OCI-M2 (cell line): Measurements from ENCODE around the gene GRIK3.

ENCODE experiments used
- DNase-seq: peaks from one replicate; lab custom pipeline; 2025; ENCODE audit not compliant: unreplicated experiment; lab: John Stamatoyannopoulos, UW

GRIK3 gene

DNA sequence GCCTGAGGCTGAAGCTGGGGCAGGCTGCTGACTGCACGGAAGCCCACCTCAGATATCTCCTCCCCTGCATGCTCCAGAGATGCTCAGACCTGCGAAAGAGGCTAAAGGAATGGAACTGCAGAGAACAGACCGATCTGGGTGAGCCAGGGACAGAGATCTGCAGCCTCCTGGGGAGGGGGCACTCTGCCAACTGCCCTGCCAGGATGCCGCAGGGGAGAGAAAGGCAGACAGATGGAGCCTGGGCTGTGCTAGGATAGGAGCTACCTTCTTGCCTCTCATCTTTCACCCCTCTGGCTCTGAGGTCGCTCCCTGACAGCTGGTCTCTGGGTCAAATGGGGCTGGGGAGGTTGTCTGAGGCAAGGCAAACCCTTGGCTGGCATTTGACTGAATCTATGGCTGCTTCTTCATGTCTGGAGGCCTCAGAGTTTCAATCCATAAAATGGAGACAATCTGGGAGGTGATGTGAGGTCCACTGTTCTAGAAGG is 238.2 kb downstream of the GRIK3 start:
- no peak for DNase-seq

DNA sequence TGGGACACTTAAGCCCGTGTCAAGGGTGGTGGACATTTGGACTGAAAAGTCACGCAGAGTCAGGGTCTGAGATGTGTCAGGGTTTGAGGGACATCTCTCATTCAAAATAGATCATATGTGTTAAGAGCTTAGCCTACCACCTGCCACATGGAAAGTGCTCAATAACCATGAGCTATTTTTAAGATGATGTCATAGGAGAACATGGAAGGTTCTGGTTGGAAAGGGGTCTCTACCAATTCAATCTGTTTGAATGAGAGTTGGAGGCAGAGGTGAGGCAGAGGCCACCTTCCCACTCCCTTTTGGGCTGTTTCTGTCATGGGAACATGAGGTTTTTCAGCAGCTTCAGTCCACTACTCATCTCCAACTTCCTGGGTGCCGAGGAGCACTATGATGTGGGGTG is 239.9 kb downstream of the GRIK3 start:
- DNase-seq: no peak

DNA sequence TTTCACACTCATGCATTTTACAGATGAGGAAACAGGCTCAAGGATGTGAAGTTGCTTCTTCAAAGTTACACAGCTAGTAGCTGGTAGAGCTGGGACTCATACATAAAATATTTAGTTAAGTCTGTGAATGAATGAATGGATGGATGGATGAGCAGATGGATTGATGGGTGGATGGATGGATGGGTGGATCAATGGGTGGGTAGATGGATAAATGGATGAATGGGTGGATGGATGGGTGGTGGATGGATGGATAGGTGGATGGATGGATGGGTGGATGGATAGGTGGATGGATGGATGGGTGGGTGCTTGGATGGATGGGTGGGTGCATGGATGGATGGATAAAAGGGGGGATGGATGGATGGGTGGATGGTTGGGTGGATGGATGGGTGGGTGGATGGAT is 240.9 kb downstream of the GRIK3 start:
- no peak for DNase-seq

DNA sequence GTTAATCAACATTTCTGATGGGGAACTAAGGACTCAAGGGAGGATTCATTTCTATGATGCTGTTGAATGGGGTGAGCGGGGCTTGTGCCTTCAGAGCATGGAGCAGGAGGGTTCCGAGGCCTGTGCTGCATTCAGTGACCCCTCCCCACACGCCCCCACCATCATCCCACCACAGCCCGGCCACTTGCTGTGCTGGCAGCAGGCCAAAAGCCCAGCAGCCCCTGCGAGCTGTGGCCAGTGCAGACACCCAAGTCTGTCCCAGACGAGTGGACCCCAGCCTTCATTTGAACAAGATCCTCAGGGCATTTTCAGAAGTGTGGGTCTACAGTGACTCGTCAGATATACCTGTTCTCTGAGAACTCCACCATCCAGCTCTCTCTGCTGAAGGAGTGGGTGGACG is 242.0 kb downstream of the GRIK3 start:
- DNase-seq: no peak

DNA sequence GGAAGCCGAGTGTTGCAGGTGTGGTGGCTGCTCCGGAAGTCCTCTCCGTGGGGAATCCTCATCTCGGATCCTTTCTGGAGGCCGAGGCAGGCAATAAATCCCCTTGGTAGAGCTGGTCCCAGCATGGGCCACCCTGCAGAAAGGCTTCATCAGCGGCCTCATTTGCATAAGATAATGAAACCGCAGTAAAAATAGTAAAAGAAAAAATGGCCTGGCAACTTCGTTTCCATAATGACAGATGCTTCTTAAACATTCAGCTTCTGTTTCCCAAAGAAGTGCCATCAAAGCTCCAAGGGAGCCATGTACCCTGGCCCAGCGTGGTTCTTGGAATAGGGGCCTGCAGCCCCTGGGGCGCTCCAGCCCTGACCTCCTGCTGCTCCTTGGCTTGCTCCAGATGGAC is 244.1 kb downstream of the GRIK3 start:
- DNase-seq: no peak

DNA sequence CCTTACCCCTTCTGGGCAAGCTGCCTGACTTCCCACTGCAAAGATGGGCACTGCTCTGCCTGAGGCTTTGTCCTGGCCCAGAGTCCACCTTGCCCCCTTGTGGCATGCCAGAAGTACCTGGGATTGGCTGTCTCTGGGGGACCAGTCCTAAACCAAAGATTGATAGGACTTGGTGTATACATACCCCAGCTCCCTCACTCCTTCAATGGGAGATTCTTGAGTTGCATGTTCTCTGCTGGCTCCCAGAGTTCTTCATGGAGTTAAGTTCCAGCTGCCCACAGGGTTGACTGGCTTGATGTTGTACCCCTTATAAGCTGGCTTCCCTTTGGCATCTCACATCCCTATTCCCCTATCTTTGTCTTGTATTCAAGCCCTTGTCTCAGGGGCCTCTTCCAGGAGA is 244.8 kb downstream of the GRIK3 start:
- no peak for DNase-seq

DNA sequence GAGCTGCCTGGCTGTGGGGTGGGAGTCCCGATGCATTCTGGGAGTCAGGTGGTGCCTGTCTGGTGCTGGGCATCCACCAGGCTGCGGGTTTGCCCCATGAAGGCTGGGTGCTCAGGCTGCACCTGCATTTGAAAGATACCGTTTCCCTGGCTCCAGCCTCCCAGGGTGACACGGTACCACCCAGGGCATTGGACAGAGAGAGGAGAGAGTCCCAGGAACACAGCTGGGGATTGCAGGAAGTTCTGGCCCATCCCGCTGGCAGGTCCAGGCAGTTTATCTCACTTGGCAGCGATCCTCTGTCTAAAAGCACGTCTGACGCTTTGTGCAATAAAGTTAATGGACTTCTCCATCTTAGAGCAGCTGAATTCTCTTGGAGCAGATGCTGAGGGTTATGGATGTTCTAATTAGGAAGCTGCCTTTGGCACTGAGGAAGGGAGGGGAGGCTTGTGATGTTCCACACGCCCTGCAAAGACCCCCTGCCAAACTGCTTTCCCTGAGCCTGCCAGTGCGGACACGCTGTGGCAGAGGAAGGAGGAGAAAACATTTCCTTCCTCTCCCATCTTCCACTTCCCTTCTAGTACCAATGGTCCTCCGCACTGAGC is 246.9 kb downstream of the GRIK3 start:
- DNase-seq: no peak

DNA sequence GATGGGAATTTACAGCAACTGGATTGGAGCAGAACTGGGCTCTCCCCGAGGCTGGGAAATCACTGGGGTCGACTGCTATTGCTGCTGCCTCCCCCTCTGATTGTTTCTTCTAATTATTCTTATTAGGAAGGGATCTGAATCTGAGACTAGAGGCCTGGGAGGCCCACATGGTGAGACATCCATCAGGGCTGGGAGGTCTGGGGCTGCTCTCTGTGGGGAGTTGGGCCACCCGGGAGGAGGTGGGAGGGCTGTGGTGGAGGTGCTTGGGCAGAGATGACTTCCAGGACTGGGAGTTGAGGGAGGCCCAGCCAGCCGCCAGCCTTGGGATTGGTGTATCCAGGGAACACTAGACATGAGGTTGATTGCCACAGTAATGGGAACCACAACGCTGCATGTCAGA is 247.9 kb downstream of the GRIK3 start:
- DNase-seq: no peak

DNA sequence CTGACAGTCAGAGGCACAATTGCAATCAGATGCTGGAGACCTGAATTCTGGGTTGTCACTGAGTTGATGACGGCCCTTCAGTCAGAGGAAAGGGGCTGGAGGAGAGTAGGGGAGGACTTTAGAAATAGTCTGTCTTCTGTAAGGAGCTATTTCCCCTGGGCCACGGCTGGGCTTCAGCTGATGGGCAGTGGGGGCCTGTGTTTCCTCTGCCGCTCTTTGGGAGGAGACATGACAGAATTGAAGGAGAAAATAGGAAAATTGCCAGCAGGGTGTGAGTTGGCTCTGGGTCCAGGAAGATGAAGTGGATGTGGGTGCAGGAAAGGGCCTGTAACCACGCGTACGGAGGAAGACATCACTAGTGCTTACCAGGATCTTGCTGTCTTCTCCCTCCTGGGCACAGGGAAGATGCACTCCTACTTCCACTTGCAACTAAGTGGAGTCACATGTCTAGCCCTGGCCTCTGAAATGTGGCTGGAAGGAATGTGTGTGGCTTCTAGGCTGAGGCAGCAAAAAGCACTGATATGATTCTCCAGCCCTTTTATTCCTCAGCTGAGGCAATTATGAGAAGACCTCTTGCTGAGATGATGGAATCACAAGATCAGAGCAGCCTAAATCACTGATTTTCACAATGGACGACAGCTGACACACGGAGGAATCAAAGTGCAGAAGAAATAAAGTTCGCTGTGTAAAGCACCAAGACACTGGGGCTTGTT is 250.0 kb downstream of the GRIK3 start:
- DNase-seq: no peak

DNA sequence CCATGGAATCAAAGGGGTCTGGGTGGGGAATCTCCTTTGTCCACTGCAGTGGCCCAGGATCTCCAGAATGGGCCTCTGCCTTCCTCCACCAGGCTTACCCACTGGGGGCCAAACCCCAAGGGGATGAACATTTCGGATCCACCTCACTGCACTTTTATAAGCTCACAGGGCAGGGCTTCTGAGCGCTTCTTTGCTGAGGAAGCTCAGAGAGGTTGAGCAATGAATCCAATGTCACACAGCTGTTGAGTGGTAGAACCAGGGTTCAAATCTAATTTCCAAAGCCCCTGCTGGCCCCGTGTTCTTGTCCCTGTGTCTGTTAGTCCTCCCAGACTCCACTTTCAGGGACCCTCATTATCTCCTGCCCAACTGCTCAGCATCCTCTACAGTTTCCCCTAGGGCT is 250.8 kb downstream of the GRIK3 start:
- DNase-seq: no peak

DNA sequence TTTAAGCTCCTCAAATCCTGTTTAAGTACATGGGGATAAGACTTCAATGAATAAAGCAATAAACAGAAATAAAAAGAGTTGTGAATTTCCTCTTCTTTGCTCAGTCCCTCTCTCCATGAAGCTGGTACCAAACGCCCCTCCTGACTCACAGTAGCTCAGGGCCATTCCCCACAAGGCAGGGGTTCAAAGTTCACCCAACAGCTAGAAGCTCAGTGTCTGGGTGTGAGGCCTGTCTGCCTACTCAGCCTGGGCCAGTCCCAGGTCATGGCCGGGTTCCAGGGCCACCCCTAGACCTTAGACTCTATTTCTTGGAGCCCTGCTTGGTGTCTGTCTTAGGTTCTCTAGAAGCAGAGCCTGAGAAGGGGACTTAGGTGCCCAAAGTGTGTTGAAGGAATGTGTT is 251.5 kb downstream of the GRIK3 start:
- no peak for DNase-seq

DNA sequence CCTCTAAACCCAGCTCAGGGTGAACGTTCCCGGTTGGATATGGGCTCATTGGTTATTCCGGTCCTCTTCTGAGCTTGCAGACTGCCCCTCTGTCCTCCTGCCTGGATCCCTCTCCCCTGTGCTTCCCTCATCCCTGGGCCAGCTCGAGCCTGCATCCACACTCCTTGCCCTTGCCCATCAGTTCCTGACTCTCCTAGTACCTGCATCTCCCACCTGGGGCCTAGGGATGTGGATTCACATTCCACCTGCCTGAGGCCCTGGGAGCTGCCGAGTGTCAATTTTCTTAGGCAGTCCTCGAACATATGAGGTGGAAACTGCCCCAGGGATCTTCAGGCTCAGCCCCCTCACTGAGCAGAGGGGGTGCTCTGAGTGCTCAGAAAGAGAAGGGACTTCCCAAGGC is 252.2 kb downstream of the GRIK3 start:
- no peak for DNase-seq

DNA sequence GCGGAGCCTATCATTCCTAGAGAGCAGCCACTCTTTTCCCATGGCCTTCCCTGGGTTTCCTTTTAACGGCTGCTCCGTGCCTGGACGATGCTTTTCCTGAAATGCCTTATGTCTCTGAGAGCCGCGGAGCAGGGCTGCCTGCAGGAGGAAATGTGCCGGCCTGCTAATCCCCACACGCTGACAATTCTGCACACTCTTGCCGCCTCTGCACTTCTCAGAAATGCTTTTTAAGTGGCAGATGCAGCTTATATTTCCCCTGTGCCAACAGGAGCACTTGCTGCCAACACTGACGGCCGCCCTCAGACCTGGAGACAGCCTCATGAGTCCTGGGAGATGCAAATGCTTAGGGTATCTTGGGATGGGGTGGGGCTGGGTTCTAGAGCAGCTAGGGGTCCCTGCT is 253.2 kb downstream of the GRIK3 start:
- no peak for DNase-seq

DNA sequence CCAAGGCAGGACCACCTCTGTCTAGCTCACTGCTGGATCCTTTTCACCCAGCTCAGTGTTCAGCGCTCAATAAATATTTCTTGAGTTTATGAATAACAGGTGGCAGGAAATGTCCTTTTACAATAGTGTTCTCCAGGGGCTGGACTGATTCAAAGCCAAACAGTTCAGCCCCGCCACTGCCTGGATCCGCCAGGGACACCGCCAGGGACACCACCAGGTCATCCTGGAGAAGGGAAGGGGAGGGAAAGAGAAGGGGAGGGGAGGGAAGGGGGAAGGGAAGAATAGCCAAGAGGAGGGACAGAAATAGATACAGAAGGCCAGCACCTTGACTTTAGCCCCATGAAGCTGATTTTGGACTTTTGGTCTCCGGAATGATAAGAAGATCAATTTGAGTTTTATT is 255.6 kb downstream of the GRIK3 start:
- DNase-seq: no peak

DNA sequence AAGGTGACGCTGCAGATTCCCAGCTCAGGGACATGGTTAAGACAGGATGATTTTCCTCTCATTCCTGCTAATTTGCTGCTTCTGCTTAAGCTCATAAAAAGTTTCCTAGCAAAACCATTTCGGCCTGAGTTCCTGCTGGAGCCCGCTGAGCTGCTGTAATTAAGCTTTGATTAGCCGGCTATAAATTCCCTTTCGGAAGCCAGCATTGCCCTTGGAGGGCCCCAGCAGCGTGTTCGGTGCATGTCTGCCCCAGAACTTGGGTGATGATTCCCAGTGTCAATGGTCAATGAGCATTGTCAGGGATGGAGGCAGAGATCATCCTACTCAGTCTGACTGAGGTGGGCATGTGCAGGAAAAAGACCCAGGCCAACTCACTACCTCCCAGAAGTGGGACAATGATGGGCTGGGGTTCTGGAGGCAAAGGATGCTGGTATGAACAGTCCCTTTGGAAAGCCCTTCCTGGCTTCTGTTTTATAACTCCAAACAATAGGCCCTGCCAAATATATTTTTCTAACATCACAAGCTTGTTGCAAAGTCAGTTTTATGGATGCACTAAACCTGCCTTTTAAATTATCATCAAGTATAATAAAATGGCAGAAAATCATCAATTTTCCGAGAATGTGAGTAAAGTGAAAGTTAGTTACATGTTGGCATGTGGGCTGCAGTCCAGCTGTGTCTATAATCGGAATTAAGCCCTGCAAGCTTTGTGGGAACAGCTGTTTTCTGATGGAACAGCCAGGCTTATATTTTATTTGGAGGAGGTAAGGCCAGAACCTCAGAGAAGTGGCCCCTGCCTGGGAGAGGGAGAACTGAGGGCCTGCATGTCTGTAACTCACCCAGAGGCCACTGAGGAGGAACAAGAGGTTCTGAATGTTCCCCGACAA is 257.1 kb downstream of the GRIK3 start:
- no peak for DNase-seq

DNA sequence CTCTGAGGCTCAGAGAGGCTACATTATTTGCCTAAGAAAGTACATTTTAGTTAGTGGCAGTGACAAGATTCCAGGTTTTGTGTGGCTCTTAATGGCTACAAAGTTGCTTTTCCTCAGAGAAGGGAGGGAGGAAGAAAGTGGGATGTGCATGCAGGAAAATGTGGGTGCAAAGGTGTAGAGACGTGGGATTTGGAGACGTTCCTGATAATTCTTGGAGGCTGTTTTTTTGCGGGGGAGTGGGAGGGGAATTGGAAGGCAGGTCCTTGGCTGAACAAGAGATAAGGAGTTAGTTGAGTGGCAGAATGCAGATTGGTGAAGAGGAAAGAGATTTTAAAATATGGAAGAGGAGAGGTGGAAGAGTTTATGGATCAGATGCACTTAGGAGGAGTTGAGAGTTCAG is 258.1 kb downstream of the GRIK3 start:
- no peak for DNase-seq

DNA sequence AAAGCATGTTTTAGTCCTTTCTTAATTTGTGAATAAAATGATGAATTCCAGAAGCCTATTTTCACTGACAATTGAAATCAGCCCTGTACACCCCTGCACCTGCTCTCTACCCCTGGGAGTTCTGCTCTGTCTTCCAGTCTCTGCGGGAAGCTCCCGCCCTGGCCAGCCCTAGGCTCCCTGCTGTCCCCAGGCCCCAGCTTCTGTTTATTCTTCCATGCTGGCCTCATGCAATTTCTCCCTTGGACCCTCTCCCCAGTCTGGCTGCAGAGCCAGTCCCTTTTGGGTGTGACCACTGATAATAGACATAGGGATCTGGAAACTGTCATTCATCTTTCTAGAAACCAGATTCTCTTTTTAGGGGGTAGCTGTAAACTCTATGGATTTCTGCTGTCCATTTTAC is 258.6 kb downstream of the GRIK3 start:
- no peak for DNase-seq

DNA sequence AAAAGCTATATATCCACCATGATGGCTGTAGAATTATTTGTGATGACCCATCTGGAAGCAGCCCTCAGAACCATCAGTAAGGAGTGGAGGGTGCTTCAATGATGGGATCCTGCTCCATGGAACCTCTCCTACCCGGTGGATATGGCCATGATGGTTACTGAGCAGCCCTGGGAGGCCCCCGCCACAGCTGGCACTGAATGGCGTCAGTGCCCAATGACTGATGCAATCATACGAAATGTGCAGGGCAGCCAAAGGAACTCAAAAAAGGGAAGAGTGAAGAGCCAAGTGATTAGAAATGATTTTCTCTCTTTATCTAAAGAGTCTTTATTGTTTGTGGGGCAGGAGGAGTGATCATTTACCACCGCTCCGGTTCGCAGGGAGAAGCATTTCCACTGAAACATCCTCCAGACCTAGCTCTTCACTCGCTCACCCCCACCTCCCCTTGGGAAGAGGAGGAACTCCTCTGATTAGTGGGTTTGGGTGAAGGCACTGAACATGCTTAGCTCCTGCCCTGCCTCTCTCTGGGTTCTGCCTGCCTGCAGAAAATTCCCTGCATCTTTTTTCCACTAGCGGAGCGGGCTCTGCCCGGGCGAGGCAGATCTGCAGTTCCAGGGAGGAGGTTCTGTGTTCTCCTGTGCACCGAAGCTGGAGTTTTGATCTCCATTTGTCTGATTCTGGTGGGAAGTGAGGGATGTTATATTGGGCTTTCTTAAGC is 260.3 kb downstream of the GRIK3 start:
- no peak for DNase-seq

DNA sequence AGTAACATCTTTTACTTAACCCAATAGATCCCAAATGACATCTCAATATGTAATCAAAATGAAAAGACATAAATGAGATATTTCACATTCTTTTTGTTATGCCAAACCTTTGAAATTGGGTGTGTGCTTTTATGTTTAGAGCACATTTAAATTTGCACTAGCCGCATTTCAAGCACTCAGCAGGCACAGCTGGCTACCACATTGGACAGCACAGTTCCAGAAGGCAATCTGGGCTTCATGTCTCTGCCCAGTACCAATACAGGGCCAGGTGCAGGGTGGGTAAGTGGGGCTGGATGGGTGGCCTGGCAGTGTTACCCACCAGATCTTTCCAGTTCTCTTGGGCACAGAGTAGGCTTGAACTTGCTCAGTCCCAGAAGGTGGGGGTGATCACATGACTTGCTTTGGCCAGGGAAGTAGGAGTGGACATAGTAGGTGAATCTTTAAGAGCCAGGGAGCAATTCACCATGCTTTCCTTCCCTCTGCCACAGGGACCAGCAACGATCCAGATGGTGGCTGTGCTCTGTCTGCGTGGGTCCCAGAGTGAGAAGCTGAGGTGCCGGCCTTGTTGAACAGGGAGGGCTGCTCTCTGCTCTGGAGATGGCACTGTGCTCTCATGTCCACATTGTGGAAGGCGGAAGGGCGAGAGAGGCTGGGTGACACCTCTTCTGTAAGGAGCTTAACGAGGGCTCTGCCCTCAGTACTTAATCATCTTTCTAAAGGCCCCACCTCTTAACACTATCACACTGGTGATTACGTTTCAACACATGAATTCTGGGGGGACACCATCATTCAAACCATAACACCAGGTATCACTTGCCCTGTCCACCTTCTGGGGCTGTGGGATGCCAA is 261.4 kb downstream of the GRIK3 start:
- no peak for DNase-seq

DNA sequence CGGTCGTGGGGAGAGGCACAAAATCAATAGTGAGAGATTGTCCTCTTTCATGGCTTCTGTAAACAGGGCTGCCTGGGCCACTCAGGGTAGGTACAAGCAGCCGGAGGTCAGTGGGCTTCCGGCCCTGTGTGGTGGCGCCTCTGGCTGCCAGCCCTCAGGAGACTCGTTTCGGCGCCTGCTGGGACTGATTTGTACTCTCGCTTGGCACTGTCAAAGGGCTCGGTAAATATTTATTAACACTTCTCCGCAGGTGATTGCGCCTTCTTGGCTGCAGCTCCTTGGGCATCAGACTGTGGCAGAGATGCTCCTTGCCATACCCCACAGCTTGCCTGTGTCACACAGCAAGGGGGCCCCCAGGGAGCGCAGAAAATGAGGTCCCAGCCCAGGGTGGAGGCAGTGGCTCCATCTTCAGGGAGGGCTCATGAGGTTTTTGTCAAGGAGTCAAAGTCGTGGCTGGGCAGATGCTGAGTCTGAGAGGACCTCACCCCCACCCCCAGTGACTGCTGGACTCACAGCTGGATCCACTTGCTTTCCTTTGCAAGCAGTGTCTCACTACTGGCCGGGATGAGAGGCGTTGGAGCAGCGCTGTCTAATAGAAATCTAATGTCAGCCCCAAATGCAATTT is 262.5 kb downstream of the GRIK3 start:
- no peak for DNase-seq
